ENCODE data around the gene PPP3CB.
"Not testable (repeated sequence)": the region's sequence is repeated elsewhere in the genome, so short reads cannot be mapped to it uniquely, and the experiment has no call there.

Gene PPP3CB

GRCh38 chr10:73407495-73407894 lies 88.3 kb downstream of the PPP3CB start:
- no peak overlapping the region for H3K27ac ChIP-seq
- TF ChIP-seq CTCF (conservative IDR thresholded peaks at IDR 0.05) = no peak

GRCh38 chr10:73406846-73407245 lies 89.0 kb downstream of the PPP3CB start:
- no peak overlapping the region for H3K27ac ChIP-seq
- TF ChIP-seq CTCF (conservative IDR thresholded peaks at IDR 0.05) = no peak

GRCh38 chr10:73405556-73405955 lies 90.3 kb downstream of the PPP3CB start:
- no peak for TF ChIP-seq CTCF (conservative IDR thresholded peaks at IDR 0.05)
- H3K27ac ChIP-seq = no peak overlapping the region

- H3K27ac ChIP-seq = no peak overlapping the region
- no peak for TF ChIP-seq CTCF (conservative IDR thresholded peaks at IDR 0.05)
Measured at GRCh38 chr10:73404690-73405089, 91.1 kb downstream of the PPP3CB start.

- H3K27ac ChIP-seq = no peak overlapping the region
- TF ChIP-seq CTCF (conservative IDR thresholded peaks at IDR 0.05) = no peak
Measured at GRCh38 chr10:73401636-73402035, 94.2 kb downstream of the PPP3CB start.

GRCh38 chr10:73399063-73399462 lies 96.8 kb downstream of the PPP3CB start:
- no peak overlapping the region for H3K27ac ChIP-seq
- no peak for TF ChIP-seq CTCF (conservative IDR thresholded peaks at IDR 0.05)

GRCh38 chr10:73398024-73398423 lies 97.8 kb downstream of the PPP3CB start:
- TF ChIP-seq CTCF (conservative IDR thresholded peaks at IDR 0.05) = peak; percentile 37
- H3K27ac ChIP-seq = no peak overlapping the region

- H3K27ac ChIP-seq = not testable (repeated sequence)
Measured at GRCh38 chr10:73394325-73394724, 101.5 kb downstream of the PPP3CB start.

Data from VCaP (cell line).